GM21367 (cell line): ENCODE data around the gene PDE4DIP.
"Not testable (repeated sequence)": the region's sequence is repeated elsewhere in the genome, so short reads cannot be mapped to it uniquely, and the experiment has no call there.

Experiments used
- ATAC-seq: cut with Tn5 transposase; IDR thresholded peaks from one replicate; pipeline ENCODE4 v1.9.1; 2021; ENCODE audit not compliant: unreplicated experiment

PDE4DIP gene

GRCh38 chr1:148869634-148869961 lies 25.4 kb downstream of the PDE4DIP start:
- not testable (repeated sequence) for ATAC-seq

- ATAC-seq, result not testable (repeated sequence)
Measured at GRCh38 chr1:148874408-148875388, 30.5 kb downstream of the PDE4DIP start.

- not testable (repeated sequence) for ATAC-seq
Measured at GRCh38 chr1:148879812-148880416, 35.7 kb downstream of the PDE4DIP start.

- not testable (repeated sequence) for ATAC-seq
Measured at GRCh38 chr1:148881261-148881660, 37.0 kb downstream of the PDE4DIP start.

GRCh38 chr1:148885219-148885618 lies 41.0 kb downstream of the PDE4DIP start:
- ATAC-seq, result not testable (repeated sequence)

DNA sequence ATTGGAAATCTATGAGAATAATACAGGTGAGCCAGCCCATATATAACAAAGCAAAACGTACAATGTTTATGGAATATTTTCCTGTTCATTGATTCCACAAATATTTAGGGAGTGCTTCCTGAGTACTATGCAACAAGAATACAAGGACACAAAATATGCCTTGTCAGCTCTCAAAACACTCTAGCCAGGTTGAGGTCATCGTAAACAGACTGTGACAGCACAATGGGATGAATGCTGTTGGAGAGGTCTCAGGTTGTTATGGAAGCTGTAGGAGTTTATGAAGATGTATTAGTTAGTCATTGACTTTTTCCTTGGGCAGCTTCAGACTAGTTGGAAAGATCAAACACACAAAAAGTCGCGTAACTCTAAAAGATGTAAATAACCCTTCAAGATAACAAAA lies 42.1 kb downstream of the PDE4DIP start:
- not testable (repeated sequence) for ATAC-seq

- ATAC-seq, result not testable (repeated sequence)
Measured at GRCh38 chr1:148888597-148888996, 44.4 kb downstream of the PDE4DIP start.

- not testable (repeated sequence) for ATAC-seq
Measured at GRCh38 chr1:148889267-148890074, 45.2 kb downstream of the PDE4DIP start.

DNA sequence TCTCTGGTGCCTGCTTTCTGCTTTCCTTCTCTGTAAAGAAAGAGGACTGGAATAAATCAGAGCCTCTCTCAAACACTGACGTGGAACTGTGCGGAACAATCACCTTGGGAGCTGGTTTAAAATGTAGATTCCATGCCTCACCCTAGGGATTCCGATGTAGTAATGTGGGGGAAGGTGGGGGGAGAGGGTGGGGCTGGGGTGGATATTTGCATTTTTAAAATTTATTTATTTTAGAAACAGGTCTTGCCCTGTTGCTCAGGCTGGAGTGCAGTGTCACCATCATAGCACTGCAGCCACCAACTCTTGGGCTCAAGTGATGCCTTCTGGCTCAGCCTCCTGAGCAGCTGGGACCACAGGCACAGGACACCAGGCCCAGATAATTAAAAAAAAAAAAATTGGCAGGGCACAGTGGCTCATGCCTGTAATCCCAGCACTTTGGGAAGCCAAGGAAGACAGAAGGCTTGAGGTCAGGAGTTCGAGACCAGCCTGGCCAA lies 45.9 kb downstream of the PDE4DIP start:
- ATAC-seq, result not testable (repeated sequence)

GRCh38 chr1:148894360-148895352 lies 50.4 kb downstream of the PDE4DIP start:
- not testable (repeated sequence) for ATAC-seq

DNA sequence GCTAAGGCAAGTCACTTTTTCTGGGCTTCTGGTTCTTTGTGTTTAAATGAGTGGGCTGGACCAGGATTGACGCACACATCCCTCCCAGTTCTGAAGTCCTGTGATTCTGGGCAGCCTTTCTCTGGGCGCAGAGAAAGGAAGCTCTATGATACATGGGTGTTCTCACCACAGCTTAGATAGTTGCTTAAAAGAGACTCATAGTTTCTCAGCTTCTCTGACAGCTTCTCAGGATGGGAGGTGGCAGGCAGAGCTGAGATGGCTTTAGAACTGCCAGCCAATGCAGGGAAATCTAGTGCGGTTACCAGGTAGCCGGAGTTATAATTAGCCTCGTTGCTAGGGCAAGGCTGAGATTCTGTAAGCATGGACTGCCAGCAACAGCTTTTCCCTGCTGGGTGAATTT lies 55.8 kb downstream of the PDE4DIP start:
- not testable (repeated sequence) for ATAC-seq

GRCh38 chr1:148900691-148901090 lies 56.5 kb downstream of the PDE4DIP start:
- ATAC-seq, result not testable (repeated sequence)

- ATAC-seq, result not testable (repeated sequence)
Measured at GRCh38 chr1:148901150-148901952, 57.1 kb downstream of the PDE4DIP start.

- ATAC-seq, result not testable (repeated sequence)
Measured at GRCh38 chr1:148901953-148902341, 57.7 kb downstream of the PDE4DIP start.

DNA sequence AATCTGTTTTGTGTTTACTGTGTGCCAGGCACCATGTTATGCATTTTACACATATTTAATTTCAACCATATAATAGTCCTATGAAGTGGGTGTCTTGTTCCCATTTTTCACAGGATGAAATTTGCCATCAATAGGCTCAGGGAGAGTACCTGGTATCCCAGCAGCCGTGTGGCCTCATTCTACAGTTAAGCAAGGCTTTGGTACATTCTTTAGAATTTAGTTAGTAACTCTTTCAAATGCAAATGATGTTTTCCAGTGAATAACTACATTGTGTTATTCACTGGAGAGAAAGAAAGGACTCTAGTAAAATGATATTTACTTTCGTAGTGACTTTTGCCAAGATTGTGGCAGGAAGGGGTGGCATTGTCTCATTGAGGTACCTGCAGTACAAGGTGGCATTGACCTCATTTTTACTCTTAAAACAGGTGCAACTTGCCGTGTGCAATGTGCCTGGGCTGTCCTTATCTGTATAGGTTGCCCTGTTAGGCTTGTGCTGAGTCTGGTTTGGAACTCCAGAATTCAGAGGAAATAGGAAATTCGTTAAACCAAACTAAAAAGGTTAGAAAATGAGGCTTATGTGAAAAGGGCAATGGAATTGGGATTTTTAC lies 65.1 kb downstream of the PDE4DIP start:
- ATAC-seq, result not testable (repeated sequence)

DNA sequence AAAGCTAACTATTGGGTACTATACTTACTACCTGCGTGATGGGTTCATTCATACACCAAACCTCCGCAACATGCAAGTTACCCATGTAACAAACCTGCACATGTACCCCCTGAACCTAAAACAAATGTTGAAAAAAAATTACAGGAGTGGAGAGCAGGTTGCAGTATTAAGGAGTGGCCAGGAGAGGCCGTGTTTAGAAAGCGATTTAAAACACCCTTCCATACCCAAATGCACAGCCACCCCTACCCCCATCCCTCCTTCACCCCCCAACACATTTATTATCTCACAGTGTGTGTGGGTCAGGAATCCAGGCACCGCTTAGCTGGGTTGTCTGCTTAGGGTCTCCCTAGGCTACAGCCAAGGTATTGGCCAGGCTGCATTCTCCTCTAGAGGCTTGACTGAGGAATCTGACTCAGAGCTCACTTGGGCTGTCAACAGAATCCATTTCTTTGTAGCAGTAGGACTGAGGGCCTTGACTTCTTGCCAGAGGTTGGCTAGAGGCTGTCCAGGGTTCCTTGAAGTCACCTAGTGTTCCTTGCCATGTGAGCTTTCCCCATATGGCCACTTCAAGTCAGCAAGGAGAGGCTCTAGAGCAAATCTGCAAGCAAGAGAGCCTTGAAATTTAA lies 67.2 kb downstream of the PDE4DIP start:
- ATAC-seq, result not testable (repeated sequence)

DNA sequence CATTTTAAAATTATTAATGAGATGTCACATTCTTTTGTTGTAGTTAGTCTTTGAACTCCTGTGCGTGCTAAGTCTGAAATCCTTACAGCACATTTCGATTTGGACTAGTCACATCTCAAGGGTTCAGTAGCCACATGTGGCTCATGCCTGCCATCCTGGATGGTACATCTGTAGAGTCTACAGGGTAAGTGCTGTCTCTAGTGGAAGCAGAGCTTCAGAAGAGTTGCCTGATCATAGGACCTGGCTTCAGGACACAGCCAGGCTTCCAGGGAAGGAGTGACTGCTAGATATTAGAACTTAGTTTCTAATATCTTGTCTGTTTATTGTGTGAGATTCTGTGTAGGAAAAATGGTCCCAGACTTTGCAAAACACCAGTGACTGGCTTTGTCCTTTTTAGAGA lies 72.0 kb downstream of the PDE4DIP start:
- not testable (repeated sequence) for ATAC-seq

GRCh38 chr1:148916695-148917348 lies 72.6 kb downstream of the PDE4DIP start:
- ATAC-seq, result not testable (repeated sequence)
